Measurements from ENCODE around the gene PM20D2. TPM values are rescaled to one million over a fixed set of nuclear protein-coding genes. Genes with fewer than 3 reads are reported as not detected.
A peak's percentile ranks its signal among the peaks of the same experiment; 100 is the strongest.

PM20D2 gene
- 10 to 100 TPM; 19.0 to 36.3 (median 25.5) TPM for total RNA-seq

- Histone ChIP-seq H3K4me1 (peaks cover 0 to 44% (median 4%) of the 10 kb centered on the region in 3 donors), H3K4me3 (peak within 1 kb of the TSS; percentile 70 to 96), H3K27me3 (no peaks in the 10 kb centered on the region), H3K36me3 (peaks cover 0 to 8% of the 10 kb centered on the region in 2 donors), H3K27ac (peak within 1 kb of the TSS; percentile 82 to 95 (median 90)), H3K9me3 (no peaks in the 10 kb centered on the region)
- TF ChIP-seq EP300 (IDR thresholded peaks at IDR 0.05) (no peak), POLR2A (IDR thresholded peaks at IDR 0.05) (peak in 1 of 2 donors; percentile 67), POLR2AphosphoS5 (IDR thresholded peaks at IDR 0.05) (peak; percentile 77)
- WGBS, 2 donors (ENCODE audit: low coverage in 1 of 2), result no CpG with 5 or more reads among the region's 102 CpGs
- peak; percentile 87 for ATAC-seq
Observed at GRCh38 chr6:89145956-89146717, at the start of gene PM20D2. Gene PM20D2, plus strand, starts transcription at chr6:89146055. Its CDS starts 90 bp downstream, at chr6:89146145.

- no peaks in the 10 kb centered on the region for H3K4me1 ChIP-seq
- 92% methylated on average over 7 of the region's 8 CpGs for WGBS, 2 donors (ENCODE audit: low coverage in 1 of 2)
- H3K36me3 ChIP-seq, result peaks cover 0 to 5% of the 10 kb centered on the region in 2 donors
- no peaks in the 10 kb centered on the region for H3K9me3 ChIP-seq
- H3K27me3 ChIP-seq, result no peaks in the 10 kb centered on the region
- ATAC-seq, result no peak
- H3K4me3 ChIP-seq, result no peak overlapping the region
- no peak overlapping the region for H3K27ac ChIP-seq
- TF ChIP-seq POLR2AphosphoS5 (IDR thresholded peaks at IDR 0.05) (no peak), CTCF (IDR thresholded peaks at IDR 0.05) (no peak), POLR2A (IDR thresholded peaks at IDR 0.05) (no peak), EP300 (IDR thresholded peaks at IDR 0.05) (no peak)
Observed at GRCh38 chr6:89098461-89098860, 47.4 kb upstream of the PM20D2 start.

- Histone ChIP-seq H3K36me3 (peaks cover 0 to 5% of the 10 kb centered on the region in 2 donors), H3K9me3 (no peaks in the 10 kb centered on the region), H3K27ac (no peak overlapping the region), H3K27me3 (no peaks in the 10 kb centered on the region), H3K4me3 (no peak overlapping the region), H3K4me1 (no peaks in the 10 kb centered on the region)
- TF ChIP-seq EP300 (IDR thresholded peaks at IDR 0.05), result no peak
- 88 to 96% methylated on average over 2 of the region's 2 CpGs for WGBS, 2 donors (ENCODE audit: low coverage in 1 of 2)
- no peak for ATAC-seq
Observed at GRCh38 chr6:89100114-89100513, 45.7 kb upstream of the PM20D2 start.

GRCh38 chr6:89110284-89110683 lies 35.6 kb upstream of the PM20D2 start:
- Histone ChIP-seq H3K4me3 (no peak overlapping the region), H3K4me1 (no peaks in the 10 kb centered on the region), H3K27me3 (no peaks in the 10 kb centered on the region), H3K27ac (no peak overlapping the region), H3K9me3 (no peaks in the 10 kb centered on the region), H3K36me3 (no peaks in the 10 kb centered on the region)
- no peak for ATAC-seq
- WGBS, 2 donors (ENCODE audit: low coverage in 1 of 2), result 90 to 100% methylated on average over 2 to 3 of the region's 3 CpGs
- TF ChIP-seq POLR2AphosphoS5 (IDR thresholded peaks at IDR 0.05), result no peak
- no peak for TF ChIP-seq POLR2A (IDR thresholded peaks at IDR 0.05)
- no peak for TF ChIP-seq EP300 (IDR thresholded peaks at IDR 0.05)
- TF ChIP-seq CTCF (IDR thresholded peaks at IDR 0.05), result no peak

- WGBS, 2 donors (ENCODE audit: low coverage in 1 of 2), result 87 to 95% methylated on average over 7 to 9 of the region's 9 CpGs
Observed at GRCh38 chr6:89111933-89112332, 33.9 kb upstream of the PM20D2 start.

More at GRCh38 chr6:89111933-89112332, 33.9 kb upstream of the PM20D2 start:
- Histone ChIP-seq H3K9me3 (no peaks in the 10 kb centered on the region), H3K27me3 (no peaks in the 10 kb centered on the region), H3K4me1 (peaks cover 0 to 8% (median 0%) of the 10 kb centered on the region in 3 donors), H3K4me3 (no peak overlapping the region), H3K36me3 (no peaks in the 10 kb centered on the region), H3K27ac (no peak overlapping the region)
- no peak for ATAC-seq
- TF ChIP-seq EP300 (IDR thresholded peaks at IDR 0.05), result no peak
- TF ChIP-seq POLR2A (IDR thresholded peaks at IDR 0.05), result no peak
- TF ChIP-seq CTCF (IDR thresholded peaks at IDR 0.05), result no peak
- no peak for TF ChIP-seq POLR2AphosphoS5 (IDR thresholded peaks at IDR 0.05)
